ENCODE data around the gene TAF1D.
"Not testable (repeated sequence)": the region's sequence is repeated elsewhere in the genome, so short reads cannot be mapped to it uniquely, and the experiment has no call there.

The TAF1D gene

DNA sequence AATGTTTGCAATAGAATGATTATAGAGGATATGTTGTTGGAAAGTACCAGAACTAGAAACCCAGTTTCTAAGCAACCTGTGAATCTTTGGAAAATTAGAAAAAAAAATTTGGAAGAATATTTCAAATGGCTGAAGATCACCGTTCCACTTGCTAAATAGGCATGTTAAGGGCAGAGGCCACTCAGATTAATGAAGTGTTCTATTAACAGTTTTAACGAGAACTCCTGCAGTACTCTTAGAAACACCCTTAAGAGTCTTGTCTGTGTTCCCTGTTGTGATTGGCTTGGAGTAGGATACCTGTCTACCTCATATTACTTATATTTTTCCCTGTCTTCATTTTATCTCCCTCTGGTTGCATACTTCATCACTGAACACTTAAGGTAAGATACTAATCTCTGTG, 4.8 kb upstream of the TAF1D start:
- no peak for FAIRE-seq

DNA sequence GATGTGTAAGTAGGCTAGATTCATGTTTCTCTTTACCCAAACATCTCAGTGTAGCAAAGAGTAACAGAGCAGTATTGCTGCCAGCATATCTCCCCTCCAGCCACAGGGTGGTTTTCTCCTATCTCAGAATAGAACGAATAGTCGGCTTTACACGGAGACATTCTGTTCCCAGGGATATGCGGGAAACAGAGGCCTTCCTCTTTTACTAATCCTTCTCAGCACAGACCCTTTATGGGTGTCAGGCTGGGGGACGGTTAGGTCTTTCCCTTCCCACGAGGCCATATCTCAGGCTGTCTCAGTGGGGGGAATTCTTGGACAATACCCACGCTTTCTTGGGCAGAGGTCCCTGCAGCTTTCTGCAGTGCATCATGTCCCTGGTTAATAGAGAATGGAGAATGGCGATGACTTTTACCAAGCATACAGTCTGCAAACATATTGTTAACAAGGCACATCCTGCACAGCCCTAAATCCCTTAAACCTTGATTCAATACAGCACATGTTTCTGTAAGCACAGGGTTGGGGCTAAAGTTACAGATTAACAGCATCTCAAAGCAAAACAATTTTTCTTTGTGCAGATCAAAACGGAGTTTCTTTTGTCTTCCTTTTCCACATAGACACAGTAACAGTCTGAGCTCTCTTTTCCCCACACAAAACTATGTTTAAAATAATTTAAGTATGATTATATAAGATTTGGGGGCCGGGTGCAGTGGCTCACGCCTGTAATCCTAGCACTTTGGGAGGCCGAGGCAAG, 3.9 kb upstream of the TAF1D start:
- FAIRE-seq, result not testable (repeated sequence)

DNA sequence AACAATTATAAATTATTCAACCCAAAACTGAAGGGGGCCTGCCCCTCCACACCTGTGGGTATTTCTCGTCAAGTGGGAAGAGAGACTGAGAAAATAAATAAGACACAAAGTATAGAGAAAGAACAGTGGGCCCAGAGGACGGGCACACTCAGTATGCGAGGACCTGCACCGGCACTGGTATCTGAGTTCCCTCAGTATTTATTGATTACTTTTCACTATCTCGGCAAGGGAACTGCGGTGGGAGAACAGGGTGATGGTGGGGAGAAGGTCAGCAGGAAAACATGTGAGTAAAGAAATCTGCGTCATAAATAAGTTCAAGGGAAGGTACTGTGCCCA, 3.3 kb upstream of the TAF1D start:
- FAIRE-seq, result no peak

DNA sequence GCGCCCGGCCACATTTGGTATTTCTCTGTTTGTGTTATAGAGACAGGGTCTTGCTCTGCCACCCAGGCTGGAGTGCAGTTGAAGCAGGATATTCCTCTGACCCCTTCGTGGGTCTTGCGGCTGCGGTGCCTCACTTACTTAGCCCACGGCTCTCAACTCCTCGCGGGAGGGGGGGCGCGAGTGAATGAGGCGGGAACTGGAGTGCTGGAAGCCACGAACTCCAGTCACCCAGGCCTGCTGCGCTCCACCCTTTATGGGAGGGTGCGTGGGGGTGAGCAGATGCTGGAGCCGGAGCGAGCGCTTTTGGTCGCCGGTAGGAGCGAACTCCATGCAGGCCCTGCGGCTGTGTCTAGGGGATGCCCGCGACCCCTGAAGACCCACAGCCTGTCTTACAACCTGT, 2.0 kb upstream of the TAF1D start:
- FAIRE-seq, result no peak

DNA sequence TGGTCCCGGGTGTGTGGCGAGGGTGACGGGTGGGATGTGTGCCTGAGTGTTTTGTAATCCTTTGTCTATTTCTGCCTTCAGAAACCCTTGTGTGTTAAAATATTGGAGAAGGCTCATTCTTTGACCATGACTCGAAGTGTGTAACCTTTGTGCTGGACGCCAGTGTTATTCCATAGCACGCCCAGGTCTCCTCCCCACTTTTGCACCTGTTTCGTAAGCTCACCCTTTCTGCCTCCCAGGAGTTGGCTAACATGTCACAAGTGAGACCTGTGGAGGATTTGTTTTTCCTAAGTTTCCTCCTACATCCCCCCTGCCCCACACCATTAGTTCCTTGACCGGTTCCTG, 559 bp upstream of the TAF1D start:
- no peak for FAIRE-seq

DNA sequence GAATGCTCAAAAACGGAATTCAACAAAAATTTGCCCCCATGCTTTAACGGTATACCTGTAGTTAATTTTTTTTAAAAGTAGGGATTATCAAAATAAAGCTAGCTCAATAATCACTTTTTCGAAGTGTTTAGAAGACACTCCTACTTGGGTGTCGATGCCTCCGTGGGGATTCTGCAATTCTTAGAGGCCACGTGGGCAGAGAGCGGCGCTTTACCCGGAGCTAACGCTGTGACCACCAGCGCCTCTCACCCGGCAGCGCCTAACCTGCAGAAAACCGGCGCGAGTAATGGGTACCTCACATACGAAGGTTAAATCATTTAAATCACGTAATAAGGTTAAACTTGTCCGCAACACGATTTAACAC, 583 bp downstream of the TAF1D start:
- no peak for FAIRE-seq

DNA sequence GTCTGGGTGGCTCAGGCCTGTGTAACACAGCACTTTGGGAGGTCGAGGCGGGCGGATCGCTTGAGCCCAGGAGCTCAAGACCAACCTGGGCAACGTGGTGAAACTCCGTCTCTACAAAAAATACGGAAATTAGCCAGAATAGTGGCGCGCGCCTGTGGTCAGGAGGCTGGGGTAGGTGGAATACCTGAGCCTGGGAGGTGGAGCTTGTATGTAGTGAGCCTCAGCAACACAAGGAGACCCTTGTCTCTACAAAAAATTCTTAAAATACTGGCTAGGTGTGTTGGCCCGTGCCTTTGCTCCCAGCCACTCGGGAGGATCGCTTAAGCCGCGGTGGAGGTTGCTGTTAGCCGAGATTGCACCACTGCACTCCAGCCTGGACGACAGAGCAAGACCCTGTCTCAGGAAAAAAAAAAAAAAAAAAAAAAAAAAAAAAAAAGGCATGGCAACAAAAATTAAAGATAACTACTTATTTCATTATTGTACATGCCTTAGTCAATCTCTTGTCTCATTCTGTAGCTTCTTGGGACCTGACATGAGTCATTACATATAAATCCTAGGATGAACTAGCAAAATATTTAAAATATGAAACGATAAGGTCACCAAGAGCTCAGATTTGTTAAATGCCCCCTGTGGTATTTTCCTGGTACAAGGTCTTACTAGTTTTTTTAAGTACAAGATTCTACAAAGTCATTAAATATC, 1.1 kb downstream of the TAF1D start:
- no peak for FAIRE-seq

DNA sequence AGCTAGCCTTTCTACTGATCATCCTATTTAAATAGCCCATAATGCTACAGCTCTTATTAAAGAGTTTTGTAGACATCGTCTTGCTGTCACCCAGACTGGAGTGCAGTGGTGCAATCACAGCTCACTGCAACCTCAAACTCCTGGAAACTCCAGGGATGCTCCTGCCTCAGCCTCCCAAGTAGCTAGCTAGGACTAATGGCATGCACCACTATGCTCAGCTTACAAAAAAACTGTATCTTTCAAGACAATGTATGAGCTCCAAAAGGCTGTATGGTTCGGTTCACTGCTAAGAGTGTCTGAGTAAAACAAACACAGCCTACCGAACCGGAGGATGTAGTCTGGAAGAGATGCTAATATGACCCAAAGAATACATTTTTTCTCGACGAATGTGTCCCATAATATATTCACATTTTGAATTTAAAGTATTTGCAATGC, 2.6 kb downstream of the TAF1D start:
- FAIRE-seq, result no peak

DNA sequence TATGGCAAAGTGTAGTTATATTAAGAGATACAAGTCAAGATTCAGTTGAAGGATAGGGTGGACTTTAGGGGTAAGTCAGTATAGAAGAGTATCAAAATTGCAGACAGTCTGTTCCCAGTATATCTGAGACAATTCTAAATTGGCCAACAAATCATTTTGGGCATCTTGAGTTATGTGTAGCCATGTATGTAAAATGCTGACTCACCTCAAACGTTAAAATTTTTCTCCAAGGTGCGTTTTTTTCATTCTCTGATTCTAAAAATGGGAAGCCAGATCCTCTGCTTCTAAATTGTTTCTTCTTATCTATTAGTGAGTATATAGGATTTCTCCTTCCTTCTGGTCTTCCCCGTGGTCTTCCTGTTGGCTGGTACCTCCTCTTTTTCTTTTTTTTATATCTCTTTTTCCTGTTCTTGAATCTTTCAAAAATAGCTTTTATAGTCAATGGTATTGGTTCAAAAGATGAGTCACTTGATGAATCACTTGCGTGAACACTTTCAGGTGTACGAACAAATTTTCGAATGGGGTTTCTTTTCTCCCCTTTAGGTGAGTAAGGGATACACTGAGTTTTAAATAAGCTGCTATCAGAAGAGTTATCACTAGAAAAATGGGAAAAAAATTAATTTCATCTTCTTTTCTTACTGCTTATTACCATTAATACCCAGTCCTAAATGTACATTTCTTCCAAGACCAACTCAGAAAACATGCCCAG, 3.2 kb downstream of the TAF1D start:
- FAIRE-seq, result no peak

DNA sequence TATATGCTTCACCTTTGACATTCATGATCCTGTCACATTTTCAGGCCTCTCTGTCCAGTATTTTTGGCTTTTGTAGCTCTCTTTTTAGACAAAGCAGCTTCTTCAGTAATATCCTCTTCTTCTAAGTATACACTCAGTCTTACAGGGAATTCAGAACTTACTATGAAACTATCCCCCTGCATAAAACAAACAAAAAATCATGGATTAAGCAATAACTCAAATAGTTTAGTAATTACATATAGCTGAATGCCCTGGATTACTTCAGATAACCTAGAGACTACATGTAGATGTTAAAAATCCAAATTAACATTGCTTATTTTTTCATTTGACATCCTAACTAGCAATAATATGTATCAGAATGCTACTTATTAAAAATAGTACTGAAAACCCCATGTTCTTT, 5.2 kb downstream of the TAF1D start:
- FAIRE-seq, result no peak

DNA sequence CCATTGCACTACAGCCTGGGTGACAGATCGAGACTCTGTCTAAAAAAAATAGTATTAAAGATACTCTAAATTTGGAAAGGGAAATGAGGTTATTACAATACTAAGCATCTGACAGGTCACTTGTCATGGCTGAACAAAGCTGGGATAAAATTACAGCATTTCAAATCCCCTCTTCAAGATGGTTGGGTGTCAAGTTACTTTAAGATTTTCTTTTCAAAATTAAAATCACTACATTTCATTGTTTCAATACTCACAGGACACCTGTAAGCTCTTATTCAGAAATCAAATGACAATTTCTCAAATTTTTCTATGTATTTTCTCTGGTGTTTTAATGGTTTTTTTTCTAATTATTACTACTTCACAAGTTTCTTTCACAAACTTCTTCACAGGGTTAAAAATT, 5.7 kb downstream of the TAF1D start:
- no peak for FAIRE-seq

DNA sequence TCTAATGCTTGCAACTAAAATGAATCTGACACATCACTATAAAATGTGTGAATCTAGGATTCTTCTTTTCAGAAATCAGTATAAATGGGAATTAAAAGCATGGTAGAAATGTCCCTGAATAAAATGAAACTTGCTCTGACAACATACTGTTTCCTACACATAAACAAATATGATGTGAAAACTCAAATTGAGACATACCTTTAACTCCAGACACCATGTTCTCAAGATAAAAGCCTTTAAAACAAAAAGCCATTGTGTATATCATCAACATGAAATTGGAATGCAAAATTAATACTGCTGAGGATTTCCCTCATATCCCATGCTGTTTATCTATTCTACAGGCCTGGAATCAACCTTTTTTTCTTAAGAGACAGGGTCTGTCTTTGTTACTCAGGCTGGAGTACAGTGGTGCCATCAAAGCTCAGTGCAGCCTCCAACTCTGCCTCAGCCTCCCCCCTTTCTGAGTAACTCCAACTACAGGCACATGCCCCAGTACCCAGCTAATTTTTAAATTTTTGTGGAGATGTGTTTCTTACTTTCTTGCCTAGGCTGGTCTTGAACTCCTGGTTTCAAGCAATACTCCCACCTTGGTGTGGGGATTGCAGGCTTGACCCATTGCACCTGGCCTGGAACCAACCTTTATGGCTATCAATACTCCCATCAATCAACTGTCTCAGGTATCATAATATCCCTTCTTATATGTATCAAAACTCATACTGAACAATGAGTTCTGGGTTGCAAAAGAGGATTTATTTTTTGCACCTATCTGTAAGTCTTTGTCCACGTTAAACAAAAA, 6.7 kb downstream of the TAF1D start:
- no peak for FAIRE-seq

DNA sequence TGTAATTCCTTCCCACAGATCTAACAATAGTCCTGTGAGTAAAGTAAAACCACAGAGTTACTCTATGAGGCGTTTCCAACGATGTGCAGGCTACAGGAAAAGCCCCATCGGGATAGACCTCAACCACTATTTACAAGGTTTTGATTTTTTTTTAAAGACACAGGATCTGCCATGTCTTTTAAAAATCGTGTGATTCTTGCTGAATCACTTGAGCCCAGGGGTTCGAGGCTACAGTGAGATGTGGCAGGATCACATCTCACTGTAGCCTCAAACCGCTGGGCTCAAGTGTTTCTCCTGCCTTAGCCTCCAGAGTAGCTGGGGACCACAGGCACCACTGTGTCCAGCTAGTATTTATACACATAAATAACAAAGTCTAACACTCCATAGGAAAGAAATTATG, 7.8 kb downstream of the TAF1D start:
- no peak for FAIRE-seq

DNA sequence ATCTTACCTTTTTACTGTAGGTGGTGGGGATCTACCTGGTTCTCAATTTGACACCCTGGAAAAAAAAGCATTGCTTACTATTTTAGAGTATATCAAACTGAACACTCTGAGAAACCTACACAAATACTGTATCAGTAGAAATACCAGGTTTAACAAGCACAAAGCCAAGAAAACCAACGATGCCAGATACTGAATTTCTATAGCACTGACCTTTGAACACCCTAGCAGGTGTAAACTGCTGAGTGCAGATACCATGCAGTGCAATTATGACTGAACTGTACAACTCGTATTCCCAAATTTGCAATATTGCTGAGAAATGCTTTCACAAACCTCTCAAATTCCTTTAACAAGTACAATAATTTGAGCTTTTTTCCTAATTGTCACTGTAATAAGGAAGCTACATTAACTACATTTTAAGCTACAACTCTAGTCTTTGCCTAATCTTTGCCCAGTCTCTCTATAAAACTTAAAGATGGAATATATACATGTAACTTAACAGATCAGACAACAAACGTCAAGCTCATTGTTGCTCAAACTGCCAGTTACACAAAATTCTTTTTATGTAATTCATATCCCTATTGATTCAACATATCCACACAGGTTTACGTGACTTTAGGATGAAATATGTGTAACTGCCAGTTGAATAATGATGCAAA, 8.9 kb downstream of the TAF1D start:
- no peak for FAIRE-seq

DNA sequence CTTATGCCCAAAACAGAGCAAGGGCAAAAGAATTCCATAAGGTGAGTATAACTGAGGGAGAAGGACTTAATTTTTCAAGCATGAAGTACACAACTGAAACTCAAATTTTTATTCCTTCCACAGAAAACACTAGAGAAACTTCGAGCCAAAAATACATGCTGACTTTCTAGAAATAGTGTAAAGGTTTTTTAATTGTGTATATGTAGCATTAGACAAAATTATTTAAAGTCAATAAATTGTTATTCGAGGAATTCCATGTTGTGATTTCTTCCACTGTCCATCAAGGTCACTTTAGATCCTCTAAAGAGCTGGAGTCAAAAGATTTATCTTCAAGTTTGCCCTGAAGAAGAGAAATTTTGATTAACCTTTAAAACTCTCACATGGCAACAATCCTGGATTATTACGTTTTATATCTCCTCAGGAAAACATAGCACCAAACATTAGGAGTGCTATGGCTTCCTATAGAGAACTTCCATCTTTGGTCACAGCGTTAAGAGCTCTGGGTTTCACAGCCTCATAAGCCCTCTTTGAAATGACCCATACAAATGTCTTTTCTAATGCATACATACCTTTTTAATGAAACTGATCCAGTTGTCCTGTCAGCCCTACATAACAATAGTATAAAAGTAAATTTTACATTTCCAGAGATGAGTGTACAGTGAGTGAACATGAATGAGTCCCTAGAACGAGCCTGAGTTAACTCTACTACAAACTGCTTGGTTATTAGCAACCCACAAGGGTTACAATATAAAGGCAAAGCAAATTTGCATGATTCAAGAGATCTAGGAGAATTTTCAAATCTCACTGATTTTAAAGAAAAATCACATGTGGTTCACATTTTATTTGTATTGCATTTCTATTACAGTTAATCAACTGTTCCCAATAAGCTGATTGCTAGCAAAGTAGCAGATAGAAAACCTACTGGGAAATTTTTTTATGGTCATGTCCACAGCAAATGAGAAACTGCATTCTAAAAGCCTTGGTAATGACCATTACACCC, 10.9 kb downstream of the TAF1D start:
- no peak for FAIRE-seq

DNA sequence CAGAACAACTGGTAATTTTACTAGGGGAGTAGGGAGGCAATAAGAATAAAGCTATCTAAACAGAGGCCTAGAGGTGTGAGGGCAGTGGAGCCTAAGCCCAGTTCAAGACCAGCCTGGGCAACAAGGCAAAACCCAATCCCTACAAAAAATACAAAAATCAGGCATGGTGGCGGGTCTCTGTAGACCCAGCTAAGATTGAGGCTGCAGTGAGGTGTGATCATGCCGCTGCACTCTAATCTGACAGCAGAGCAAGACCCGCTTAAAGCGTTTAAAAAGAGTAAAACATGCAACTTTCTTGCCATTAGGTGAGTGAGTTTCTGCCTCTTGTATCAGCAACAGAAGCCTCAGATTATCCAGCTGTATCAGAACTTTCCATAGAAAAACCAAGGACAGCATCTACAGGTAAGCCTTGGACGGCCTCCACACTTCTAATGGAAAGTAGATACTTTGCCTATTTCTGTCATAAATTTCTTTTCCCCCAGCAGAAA, 12.1 kb downstream of the TAF1D start:
- no peak for FAIRE-seq

DNA sequence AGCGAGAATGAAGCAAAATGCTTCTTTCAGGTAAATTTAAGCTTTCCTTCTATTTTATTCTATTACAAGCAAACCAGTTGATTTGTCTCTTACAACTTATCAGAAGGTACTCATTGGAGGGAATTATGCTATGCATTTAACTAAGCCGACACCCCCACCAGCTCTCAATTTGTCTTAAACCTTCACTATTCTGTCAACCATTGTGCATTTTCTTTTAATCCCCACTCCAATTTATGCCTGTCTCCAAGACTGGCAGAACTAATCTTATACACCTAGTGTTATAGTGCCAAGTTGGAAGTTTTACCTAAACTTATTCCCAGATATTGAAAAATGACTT, 12.5 kb downstream of the TAF1D start:
- no peak for FAIRE-seq

DNA sequence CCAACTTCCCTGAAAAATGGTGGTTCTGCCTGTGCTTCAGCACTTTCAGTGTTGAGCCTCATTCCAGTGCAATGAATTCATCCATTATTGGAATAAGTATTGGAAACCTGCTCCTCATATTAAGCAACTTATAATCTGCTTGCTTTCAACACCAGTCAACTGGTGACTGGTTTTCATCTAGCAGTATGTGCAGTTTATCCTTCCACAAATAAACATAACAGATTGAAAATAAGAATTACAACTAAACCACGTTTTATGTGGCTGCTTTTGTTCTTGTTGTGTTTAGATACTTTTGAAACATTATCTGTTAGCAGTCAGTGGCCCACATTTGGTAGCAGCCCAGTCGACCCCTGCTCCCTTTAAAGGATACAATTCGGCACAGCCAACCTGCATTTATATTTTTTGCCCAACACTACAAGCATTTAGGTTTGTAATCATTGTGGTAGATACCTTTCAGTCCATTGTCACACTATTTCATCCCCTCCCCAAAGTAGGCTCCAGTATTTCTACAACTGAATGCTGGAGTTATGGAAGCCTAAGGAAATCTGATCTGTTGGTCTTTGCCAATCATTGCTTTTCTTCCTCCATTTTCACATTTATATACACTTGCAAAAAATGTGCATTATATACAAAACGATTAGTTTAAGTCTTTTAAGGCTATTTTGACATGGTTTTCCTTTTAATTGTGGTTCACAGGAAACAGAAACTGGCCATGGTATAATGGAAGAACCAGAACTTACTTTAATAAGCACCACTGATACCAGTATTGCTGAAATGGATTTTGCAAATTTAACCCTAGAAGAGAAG, 13.1 kb downstream of the TAF1D start:
- FAIRE-seq, result no peak

DNA sequence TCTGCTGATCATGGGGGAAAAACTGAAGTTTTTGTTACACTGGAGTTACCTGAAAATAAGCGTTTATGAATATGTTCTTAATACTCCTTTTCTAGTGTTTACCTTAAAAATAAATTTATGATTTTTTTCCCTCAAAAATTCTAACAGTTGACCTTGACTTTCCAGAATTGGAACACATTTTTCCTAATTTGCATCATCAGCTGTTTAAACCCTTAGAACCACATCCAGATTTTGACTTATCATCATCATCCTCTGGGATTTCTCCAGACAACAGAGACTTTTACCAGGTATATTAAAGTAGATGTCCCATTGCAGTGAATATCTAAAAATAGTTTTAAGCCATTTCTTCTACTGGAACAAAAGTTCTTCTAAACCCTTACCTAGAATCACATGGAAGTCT, 17.2 kb downstream of the TAF1D start:
- no peak for FAIRE-seq

DNA sequence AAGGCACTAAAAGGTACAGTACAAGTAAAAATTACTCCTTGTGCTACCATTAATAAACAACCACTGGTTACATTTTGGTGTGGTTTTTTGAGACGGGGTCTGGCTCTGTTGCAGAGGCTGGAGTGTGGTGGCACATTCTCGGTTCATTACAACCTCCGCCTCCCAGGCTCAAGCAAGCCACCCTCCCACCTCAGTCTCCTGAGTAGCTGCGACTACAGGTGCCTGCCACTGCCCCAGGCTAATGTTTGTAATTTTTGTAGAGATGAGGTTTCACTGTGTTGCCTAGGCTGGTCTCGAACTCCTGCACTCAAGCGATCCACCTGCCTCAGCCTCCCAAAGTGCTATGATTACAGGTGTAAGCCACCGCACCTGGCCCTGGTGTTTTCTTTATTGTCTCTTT, 20.8 kb downstream of the TAF1D start:
- FAIRE-seq, result no peak

DNA sequence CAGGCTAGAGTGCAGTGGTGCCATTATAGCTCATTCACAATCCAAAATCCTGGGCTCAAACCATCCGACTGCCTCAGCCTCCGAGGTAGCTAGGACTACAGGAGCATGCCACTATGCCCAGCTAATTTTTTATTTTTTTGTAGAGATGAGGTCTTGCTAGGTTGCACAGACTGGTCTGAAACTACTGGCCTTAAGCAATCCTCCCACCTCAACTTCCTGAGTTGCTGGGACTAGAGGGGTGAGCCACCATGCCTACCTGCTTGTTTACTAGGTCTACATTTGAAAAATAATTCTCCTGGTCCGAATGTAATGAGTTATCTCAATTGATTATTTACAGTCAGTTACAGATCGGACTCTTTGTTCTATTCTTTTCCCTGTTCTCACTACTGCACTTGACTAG, 22.0 kb downstream of the TAF1D start:
- FAIRE-seq, result no peak

All from endometrium (tissue), 2 donors.